GM23248 (cell line): ENCODE results near the gene UPK3A. TPM values are rescaled to one million over a fixed set of nuclear protein-coding genes. Genes with fewer than 3 reads are reported as not detected.
"Not testable (repeated sequence)": the region's sequence is repeated elsewhere in the genome, so short reads cannot be mapped to it uniquely, and the experiment has no call there.

ENCODE experiments used
- DNase-seq: peaks from one replicate; pipeline ENCODE4 v3.0.0-alpha.2; 2015
- H2AFZ ChIP-seq: fragments of 200-600 bp; sonication (generic); 2 replicates; pipeline ENCODE4 v1.6.1; 2016; ENCODE audit warnings: antibody characterized with exemption
- H3F3A ChIP-seq: fragments of 200-600 bp; sonication (generic); 2 replicates; pipeline ENCODE4 v1.6.1; 2016; ENCODE audit warnings: mild to moderate bottlenecking, antibody characterized with exemption, mixed run types; ENCODE audit not compliant: insufficient read depth
- H3K27ac ChIP-seq: fragments of 200-600 bp; sonication (generic); 2 replicates; pipeline ENCODE4 v1.5.1; 2016; ENCODE audit warnings: mild to moderate bottlenecking
- H3K27me3 ChIP-seq: fragments of 200-600 bp; sonication (generic); replicated peaks from 2 replicates; pipeline ENCODE4 v1.6.1; 2016; ENCODE audit warnings: mild to moderate bottlenecking; ENCODE audit not compliant: insufficient read depth
- H3K36me3 ChIP-seq: fragments of 200-600 bp; sonication (generic); 2 replicates; pipeline ENCODE4 v1.6.1; 2016; ENCODE audit warnings: low read depth, mild to moderate bottlenecking
- H3K4me1 ChIP-seq: fragments of 200-600 bp; sonication (generic); 2 replicates; pipeline ENCODE4 v1.6.1; 2016; ENCODE audit warnings: mild to moderate bottlenecking; ENCODE audit not compliant: insufficient read depth
- H3K4me2 ChIP-seq: fragments of 200-600 bp; sonication (generic); one replicate; pipeline ENCODE4 v1.6.1; 2016; ENCODE audit warnings: mild to moderate bottlenecking; ENCODE audit not compliant: unreplicated experiment
- H3K4me3 ChIP-seq: fragments of 200-600 bp; sonication (generic); 2 replicates; pipeline ENCODE4 v1.5.1; 2016; ENCODE audit warnings: mild to moderate bottlenecking
- H3K79me2 ChIP-seq: fragments of 200-600 bp; sonication (generic); 2 replicates; pipeline ENCODE4 v1.6.1; 2016; ENCODE audit warnings: mild to moderate bottlenecking; ENCODE audit not compliant: insufficient read depth
- H3K9ac ChIP-seq: fragments of 200-600 bp; sonication (generic); 2 replicates; pipeline ENCODE4 v1.6.1; 2016; ENCODE audit warnings: mild to moderate bottlenecking
- H3K9me2 ChIP-seq: fragments of 200-600 bp; sonication (generic); 2 replicates; pipeline ENCODE4 v1.6.1; 2016; ENCODE audit warnings: mixed run types, mild to moderate bottlenecking, moderate library complexity; ENCODE audit not compliant: insufficient read depth
- H3K9me3 ChIP-seq: fragments of 200-600 bp; sonication (generic); one replicate; pipeline ENCODE4 v1.6.1; 2017; ENCODE audit warnings: low read depth
- H4K20me1 ChIP-seq: fragments of 200-600 bp; sonication (generic); 2 replicates; pipeline ENCODE4 v1.6.0; 2016; ENCODE audit not compliant: insufficient read depth
- EZH2 ChIP-seq: fragments of 200-600 bp; sonication (generic); IDR thresholded peaks from 2 replicates; pipeline ENCODE4 v1.6.1; 2018; ENCODE audit warnings: antibody characterized with exemption, mild to moderate bottlenecking; ENCODE audit not compliant: insufficient read depth, poor library complexity, severe bottlenecking
- EZH2phosphoT487 ChIP-seq: fragments of 200-600 bp; sonication (generic); IDR thresholded peaks from 2 replicates; pipeline ENCODE4 v1.6.1; 2018; ENCODE audit warnings: antibody characterized with exemption, moderate library complexity, mild to moderate bottlenecking, low read depth; ENCODE audit not compliant: insufficient read depth
- WGBS, 2 experiments: methylation state at CpG; one replicate each; pipeline ENCODE4 v1.1.6; 2015 to 2017; ENCODE audit warnings: low lambda C conversion rate in 2 of 2, low coverage in 1 of 2; ENCODE audit errors: missing lambda C conversion rate in 2 of 2; 5-methylcytosine and 5-hydroxymethylcytosine counted together
- in situ Hi-C: fragments of 300-500 bp; cut with MboI; formaldehyde crosslinking; loops from 2 replicates; pipeline ENCODE4 v1.15.0; 2020
- polyA plus RNA-seq: library from polyadenylated mRNA; unstranded; fragments of >200 nt; fragmentation: Nextera tagmentation; extraction: Ambion mirVana; gene quantifications from 2 replicates; pipeline ENCODE4 v1.2.1, GENCODE V29; 2016
- total RNA-seq: library from RNA; depleted of rRNA; stranded (reverse); fragments of >200 nt; shearing (Covaris generic); gene quantifications from 2 replicates; pipeline ENCODE4 v1.2.3, GENCODE V29; 2014

The UPK3A gene
- total and polyA plus RNA-seq, 2 experiments from 2014 or later = not detected

DNA sequence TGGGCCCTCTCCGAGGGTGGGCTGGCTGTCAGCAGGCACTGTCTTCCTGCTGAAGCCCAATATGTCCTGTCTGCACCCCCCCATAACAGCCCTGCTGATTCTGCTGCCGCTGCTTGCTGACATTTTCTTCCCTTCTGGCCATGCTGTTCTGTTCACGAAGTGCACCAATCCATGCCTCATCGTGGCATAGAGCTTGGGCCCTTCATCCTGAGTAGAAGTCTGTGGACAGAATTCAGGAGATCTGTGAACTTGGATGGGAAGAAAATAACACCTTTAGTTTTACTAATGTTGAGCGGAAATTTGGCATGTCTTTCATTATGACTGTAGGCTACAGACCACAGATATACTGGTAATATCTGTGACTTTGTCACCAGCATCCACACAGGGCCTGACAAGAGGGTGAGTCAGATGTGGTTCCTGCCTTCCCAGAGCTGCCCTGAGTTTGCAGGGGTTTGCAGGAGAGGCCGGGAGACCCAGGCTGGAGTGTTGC lies 29.9 kb upstream of the UPK3A start:
- 87 to 89% methylated on average over 6 of the region's 6 CpGs for WGBS, 2 experiments
- Histone ChIP-seq H3K36me3 (no peaks in the 10 kb centered on the region), H4K20me1 (no peaks in the 10 kb centered on the region)

DNA sequence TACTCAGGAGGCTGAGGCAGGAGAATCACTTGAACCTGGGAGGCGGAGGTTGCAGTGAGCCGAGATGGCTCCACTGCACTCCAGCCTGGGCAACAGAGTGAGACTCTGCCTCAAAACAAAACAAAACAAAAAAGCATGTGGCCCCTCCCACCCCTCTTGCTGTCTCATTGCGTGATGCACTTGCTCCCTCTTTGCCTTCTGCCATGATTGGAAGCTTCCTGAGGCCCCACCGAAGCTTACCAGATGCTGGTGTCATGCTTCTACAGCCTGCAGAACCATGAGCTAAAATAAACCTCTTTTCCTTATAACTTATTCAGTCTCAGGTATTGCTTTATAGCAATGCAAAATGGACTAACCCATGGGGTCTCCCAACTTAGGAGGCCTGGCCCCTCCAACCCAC lies 26.8 kb upstream of the UPK3A start:
- WGBS, 2 experiments = 64 to 72% methylated on average over 3 to 4 of the region's 4 CpGs

More for the DNA sequence above, 29.9 kb upstream of the UPK3A start:
- DNase-seq = no peak
- Histone ChIP-seq H3F3A (no peaks in the 10 kb centered on the region), H3K27me3 (no peaks in the 10 kb centered on the region), H2AFZ (no peak overlapping the region), H3K4me2 (no peak overlapping the region), H3K9me2 (no peaks in the 10 kb centered on the region), H3K79me2 (no peaks in the 10 kb centered on the region), H3K4me1 (no peaks in the 10 kb centered on the region), H3K9me3 (no peaks in the 10 kb centered on the region), H3K9ac (no peak overlapping the region), H3K27ac (no peak overlapping the region), H3K4me3 (no peak overlapping the region)
- TF ChIP-seq EZH2phosphoT487 (no peak), EZH2 (no peak)
- in situ Hi-C loops = no loop called here

DNA sequence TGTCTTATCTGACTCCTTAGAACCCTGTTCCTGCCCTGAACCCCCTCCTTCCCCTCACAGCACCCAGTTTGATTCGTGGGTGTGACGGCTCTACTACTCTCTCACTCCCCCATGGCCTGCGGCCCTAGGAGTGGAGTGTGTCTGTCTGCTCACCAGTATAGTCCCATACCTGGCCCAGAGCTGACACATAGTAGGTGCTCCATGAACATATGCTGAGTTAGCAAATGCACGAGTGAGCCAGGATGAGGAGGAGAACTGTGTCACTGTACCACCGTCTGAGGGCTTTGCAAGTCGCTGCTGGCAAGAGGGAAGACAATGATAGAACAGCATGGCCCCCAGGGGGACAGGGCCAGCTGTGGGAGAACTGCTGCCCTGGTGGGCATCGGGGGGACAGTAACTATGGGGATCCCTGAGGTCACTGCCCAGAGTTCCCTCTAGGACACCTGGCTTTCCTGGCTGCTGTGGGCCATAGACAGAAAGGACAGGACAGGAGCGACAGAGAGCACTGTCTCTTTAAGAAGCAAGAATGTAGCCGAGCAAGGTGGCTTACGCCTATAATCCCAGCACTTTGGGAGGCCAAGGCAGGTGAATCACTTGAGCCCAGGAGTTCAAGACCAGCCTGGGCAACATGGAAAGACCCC lies 24.9 kb upstream of the UPK3A start:
- Histone ChIP-seq H4K20me1 (no peaks in the 10 kb centered on the region), H3K4me3 (no peak overlapping the region), H3K4me1 (peaks cover 3% of the 10 kb centered on the region), H3K9me3 (no peaks in the 10 kb centered on the region), H3K9ac (no peak overlapping the region), H3K27ac (no peak overlapping the region), H3K4me2 (no peak overlapping the region), H3K27me3 (no peaks in the 10 kb centered on the region), H3K9me2 (no peaks in the 10 kb centered on the region), H3K79me2 (no peaks in the 10 kb centered on the region), H3K36me3 (no peaks in the 10 kb centered on the region), H2AFZ (no peak overlapping the region), H3F3A (peaks cover 9% of the 10 kb centered on the region; the same call in 1 of the 2 replicates)
- TF ChIP-seq EZH2 = no peak
- TF ChIP-seq EZH2phosphoT487 = no peak
- in situ Hi-C loops = no loop called here
- WGBS, 2 experiments = 61% methylated on average over 10 of the region's 10 CpGs
- no peak for DNase-seq

More for the DNA sequence above, 26.8 kb upstream of the UPK3A start:
- H3K4me1 ChIP-seq, H2AFZ ChIP-seq, H3K9ac ChIP-seq, H3K36me3 ChIP-seq, H3K79me2 ChIP-seq, H3K27ac ChIP-seq, DNase-seq, H4K20me1 ChIP-seq, H3F3A ChIP-seq, H3K4me2 ChIP-seq, H3K9me2 ChIP-seq, H3K4me3 ChIP-seq, H3K27me3 ChIP-seq, H3K9me3 ChIP-seq, in situ Hi-C loops: not testable (repeated sequence)

DNA sequence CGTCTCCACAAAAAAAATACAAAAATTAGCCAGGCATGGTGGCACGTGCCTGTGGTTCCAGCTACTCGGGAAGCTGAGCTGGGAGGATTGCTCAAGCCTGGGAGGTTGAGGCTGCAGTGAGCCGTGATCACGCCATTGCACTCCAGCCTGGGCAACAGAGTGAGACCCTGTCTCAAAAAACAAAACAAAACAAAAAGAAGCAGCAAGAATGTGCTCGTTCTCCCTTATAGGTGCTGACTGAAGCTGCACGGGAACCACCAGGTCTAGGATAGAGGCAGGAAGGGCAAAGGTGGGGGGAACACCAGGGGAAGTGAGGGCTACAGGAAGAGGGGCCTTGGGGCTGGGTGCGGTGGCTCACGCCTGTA lies 24.4 kb upstream of the UPK3A start:
- H3K4me2 ChIP-seq, H3K4me3 ChIP-seq, H3K27me3 ChIP-seq, H3K9ac ChIP-seq, H3F3A ChIP-seq, H3K79me2 ChIP-seq, in situ Hi-C loops, H3K27ac ChIP-seq, H3K4me1 ChIP-seq, H4K20me1 ChIP-seq, H2AFZ ChIP-seq, H3K9me3 ChIP-seq, H3K9me2 ChIP-seq, H3K36me3 ChIP-seq, DNase-seq: not testable (repeated sequence)
- WGBS, 2 experiments = 85 to 90% methylated on average over 9 of the region's 9 CpGs
